ENCODE data around the gene PLEK2. TPM values are rescaled to one million over a fixed set of nuclear protein-coding genes. Genes with fewer than 3 reads are reported as not detected.

The PLEK2 gene
- total RNA-seq, 1 donor from 2014 or later = 1.7 TPM

DNA sequence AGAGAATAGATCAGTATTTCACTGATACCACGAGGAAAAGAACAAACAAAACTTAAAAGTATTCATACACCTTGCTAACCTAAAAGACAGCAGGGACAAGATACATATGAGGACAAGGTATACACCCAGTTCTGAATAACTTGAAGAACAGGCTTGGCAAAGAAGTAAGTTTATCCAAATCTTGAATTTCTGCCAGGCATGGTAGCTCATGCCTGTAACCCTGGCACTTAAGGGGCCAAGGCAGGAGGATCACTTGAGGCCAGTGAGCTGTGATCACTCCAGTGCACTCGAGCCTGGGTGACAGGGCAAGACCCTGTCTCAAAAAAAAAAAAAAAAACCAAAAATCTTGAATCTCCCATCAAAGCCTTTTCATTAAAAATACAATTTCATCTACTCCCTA, 26.8 kb downstream of the PLEK2 start:
- Mint-ChIP-seq H3K27me3 (no peaks in the 10 kb centered on the region), H3K36me3 (ENCODE audit: low read depth) (peaks cover 55% of the 10 kb centered on the region), H3K4me1 (peaks cover 2% of the 10 kb centered on the region), H3K4me3 (no peak overlapping the region), H3K27ac (no peak overlapping the region), H3K9me3 (no peaks in the 10 kb centered on the region)
- intact Hi-C loops (cut with micrococcal nuclease) = no loop called here
- no peak for DNase-seq

DNA sequence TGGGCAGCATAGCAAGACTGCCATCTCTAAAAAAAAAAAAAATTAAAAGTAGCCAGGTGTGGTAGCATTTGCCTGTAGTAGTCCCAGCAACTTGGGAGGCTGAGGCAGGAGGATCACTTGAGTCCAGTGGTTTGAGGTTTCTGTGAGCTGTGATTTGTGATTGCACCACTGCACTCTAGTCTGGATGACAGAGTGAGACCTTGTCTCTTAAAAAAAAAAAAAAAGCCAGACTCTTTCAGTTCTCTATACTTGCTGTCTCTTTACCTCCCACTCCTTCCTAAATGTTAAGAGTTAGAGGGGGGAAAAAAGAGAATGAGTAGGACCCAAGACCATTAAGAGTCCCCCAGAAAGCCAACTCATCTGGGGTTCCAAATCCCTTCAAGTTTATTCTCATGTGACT, 34.0 kb downstream of the PLEK2 start:
- Mint-ChIP-seq H3K4me3 (no peak overlapping the region), H3K36me3 (ENCODE audit: low read depth) (peaks cover 78% of the 10 kb centered on the region), H3K4me1 (peaks cover 11% of the 10 kb centered on the region), H3K27ac (no peak overlapping the region), H3K27me3 (no peaks in the 10 kb centered on the region), H3K9me3 (no peaks in the 10 kb centered on the region)
- no peak for DNase-seq
- intact Hi-C loops (cut with micrococcal nuclease) = no loop called here

DNA sequence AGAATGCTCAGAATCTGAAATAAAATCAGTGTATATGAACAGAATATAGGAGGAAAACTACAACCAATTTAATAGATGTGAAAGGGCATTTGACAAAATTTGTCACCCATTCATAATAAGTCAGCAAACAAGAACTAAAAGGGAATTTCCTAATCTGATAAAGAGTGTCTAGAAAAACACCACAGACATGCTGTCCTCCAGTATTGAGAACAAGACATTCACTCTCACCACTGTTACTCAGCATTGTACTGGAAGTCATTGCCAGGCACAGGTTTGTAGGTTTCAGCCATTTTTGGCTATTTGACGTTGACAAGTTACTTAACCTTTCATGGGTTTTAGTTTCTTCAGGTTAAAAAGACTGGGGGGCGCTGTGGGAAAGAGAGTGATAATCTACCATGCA, 38.6 kb downstream of the PLEK2 start:
- H3K27ac Mint-ChIP-seq = peak overlapping the region; percentile 85
- no peaks in the 10 kb centered on the region for H3K9me3 Mint-ChIP-seq
- no peak for DNase-seq
- peaks cover 17% of the 10 kb centered on the region for H3K4me1 Mint-ChIP-seq
- H3K4me3 Mint-ChIP-seq = no peak overlapping the region
- no peaks in the 10 kb centered on the region for H3K27me3 Mint-ChIP-seq
- H3K36me3 Mint-ChIP-seq (ENCODE audit: low read depth) = peaks cover 73% of the 10 kb centered on the region
- intact Hi-C loops (cut with micrococcal nuclease) = loop anchor here (1.0 kb wide), 1 partner anchor 13 kb away; the partner anchor contains the start of gene EIF2S1

DNA sequence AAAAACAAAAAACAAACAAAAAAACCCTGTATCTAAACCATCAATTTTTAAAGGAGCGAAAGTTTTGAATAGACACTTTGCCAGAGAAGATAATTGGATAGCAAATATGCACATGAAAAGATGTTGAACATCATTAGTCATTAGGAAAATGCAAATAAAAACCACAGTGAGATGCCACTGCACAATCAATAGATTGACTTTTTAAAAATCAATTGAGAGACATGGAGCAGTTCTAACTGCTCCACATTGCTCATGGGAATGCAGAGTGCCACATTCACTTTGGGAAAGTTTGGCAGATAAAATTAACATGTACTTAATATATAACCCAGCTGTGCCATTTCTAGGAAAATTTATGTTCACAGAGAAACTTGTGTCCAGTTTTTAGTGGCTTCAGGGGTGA, 39.1 kb downstream of the PLEK2 start:
- H3K9me3 Mint-ChIP-seq = no peaks in the 10 kb centered on the region
- peaks cover 74% of the 10 kb centered on the region for H3K36me3 Mint-ChIP-seq (ENCODE audit: low read depth)
- H3K4me3 Mint-ChIP-seq = no peak overlapping the region
- DNase-seq = no peak
- peak overlapping the region; percentile 22 for H3K27ac Mint-ChIP-seq
- H3K27me3 Mint-ChIP-seq = no peaks in the 10 kb centered on the region
- intact Hi-C loops (cut with micrococcal nuclease) = loop anchor here (1.0 kb wide), 1 partner anchor 13 kb away; the partner anchor contains the start of gene EIF2S1
- H3K4me1 Mint-ChIP-seq = peaks cover 20% of the 10 kb centered on the region

DNA sequence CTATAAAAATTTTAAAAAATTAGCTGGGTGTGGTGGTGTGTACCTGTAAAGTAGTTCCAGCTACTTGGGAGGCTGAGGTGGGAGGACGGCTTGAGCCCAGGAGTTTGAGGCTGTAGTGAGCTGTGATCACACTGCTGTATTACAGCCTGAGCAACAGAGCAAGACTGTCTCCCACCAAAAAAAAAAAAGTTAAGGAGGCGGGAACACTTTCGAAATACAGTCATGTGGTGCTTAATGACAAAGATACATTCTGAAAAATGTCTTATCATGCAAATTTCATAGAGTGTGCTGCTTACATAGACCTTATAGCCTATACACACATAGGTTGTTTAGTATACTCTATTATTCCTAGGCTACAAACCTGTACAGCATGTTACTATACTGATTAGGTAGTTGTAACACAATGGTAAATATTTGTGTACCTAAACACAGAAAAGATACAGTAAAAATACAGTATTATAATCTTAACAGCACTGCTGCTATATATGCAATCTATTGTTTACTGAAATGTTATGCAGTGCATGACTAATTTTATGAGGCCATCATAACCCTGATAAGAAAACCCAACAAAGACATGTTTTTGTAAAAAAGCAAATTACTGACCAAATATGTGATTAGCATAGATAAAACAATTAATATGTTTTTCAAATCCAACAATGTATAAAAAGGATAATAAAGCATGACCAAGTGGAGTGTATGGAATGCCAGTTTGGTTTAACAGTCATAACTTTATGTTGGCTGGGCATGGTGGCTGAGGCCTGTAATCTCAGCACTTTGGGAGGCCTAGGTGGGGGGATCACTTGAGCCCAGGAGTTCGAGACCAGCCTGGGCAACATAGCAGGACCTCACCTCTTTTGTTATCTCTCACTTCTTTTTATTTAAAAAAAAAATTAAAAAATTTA, 40.5 kb downstream of the PLEK2 start:
- peaks cover 24% of the 10 kb centered on the region for H3K4me1 Mint-ChIP-seq
- no peaks in the 10 kb centered on the region for H3K9me3 Mint-ChIP-seq
- H3K4me3 Mint-ChIP-seq = no peak overlapping the region
- H3K36me3 Mint-ChIP-seq (ENCODE audit: low read depth) = peaks cover 72% of the 10 kb centered on the region
- no peaks in the 10 kb centered on the region for H3K27me3 Mint-ChIP-seq
- no peak for DNase-seq
- intact Hi-C loops (cut with micrococcal nuclease) = no loop called here
- H3K27ac Mint-ChIP-seq = no peak overlapping the region

DNA sequence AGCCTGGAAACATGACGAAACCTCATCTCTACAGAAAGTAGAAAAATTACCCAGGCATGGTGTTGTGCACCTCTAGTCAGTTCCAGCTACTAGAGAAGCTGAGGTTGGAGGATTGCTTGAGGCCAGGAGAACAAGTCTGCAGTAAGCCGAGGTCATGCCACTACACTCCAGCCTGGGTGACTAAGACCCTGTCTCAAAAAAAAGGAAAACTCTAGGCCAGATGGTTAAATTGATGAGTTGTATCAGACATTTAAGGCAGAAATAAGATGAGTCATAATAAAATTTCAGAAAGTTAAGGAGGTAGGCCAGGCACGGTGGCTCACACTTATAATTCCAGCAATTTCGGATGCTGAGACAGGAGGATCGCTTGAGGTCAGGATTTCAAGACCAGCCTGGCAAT, 41.1 kb downstream of the PLEK2 start:
- peaks cover 26% of the 10 kb centered on the region for H3K4me1 Mint-ChIP-seq
- H3K4me3 Mint-ChIP-seq = peak overlapping the region; percentile 20

DNA sequence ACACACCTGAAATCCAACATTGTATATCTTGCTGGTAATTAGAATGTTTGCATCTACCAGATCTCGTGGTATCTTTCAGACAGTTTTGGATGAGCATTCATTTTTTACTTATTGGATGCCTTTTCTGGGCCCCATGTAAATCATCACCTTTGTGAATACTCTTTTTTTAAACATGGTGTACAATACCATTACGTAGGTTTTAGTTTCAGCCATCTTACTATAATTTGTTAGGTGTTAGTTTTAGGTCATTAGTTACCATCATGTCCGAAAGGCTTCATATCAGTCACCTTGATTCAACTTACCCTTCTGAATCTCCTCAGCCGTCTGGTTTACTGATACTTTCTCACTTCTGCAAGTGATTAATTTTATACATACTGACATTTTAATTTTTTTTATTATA, 46.5 kb downstream of the PLEK2 start:
- Mint-ChIP-seq H3K27ac (no peak overlapping the region), H3K4me1 (peaks cover 35% of the 10 kb centered on the region)
- intact Hi-C loops (cut with micrococcal nuclease) = loop anchor here (10.0 kb wide), 1 partner anchor 1789 kb away; the partner anchor contains the start of gene DCAF5

More for the DNA sequence above, 41.1 kb downstream of the PLEK2 start:
- intact Hi-C loops (cut with micrococcal nuclease) = no loop called here
- DNase-seq = no peak
- Mint-ChIP-seq H3K36me3 (ENCODE audit: low read depth) (peaks cover 71% of the 10 kb centered on the region), H3K27me3 (no peaks in the 10 kb centered on the region), H3K27ac (peak overlapping the region; percentile 16), H3K9me3 (no peaks in the 10 kb centered on the region)

DNA sequence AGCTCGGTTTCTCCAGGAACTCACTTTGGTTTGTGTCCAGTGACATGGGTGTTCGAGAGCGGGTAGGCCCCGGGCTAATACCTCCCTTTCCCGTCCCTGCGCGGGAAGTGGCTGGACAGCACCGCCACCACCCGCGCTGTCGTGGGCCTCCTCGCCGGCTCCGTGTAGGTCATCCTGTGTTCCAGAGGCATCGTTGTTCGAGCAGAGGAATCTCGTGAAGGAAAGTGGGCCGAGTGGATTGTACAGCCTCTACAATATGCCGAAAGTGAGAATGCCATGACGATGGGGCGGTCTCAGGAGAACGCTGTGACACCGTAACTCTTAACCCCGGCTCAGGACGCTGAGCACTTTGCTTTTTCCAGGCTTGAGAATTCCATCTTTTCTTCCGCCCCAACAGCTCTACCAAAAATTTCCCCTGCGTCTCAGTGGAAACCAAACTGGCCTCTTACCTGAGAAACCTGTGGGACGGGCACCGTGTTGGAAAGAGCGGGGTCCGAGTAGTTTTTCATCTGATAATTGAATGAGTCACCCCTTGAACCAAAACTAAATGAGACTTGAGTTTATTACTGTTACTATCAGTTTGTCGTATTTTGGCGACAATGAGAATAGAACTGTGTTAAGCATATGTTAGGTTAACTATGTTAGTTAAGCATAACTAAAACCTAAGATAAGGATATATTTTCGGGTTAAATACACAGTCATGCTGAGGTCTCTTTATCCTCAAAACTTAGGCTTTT, 51.3 kb downstream of the PLEK2 start:
- Mint-ChIP-seq H3K36me3 (ENCODE audit: low read depth) (peaks cover 33% of the 10 kb centered on the region), H3K27me3 (peaks cover 4% of the 10 kb centered on the region), H3K4me1 (peaks cover 47% of the 10 kb centered on the region), H3K9me3 (no peaks in the 10 kb centered on the region), H3K27ac (peak overlapping the region; percentile 99), H3K4me3 (peak overlapping the region; percentile 94)
- no peak for DNase-seq
- intact Hi-C loops (cut with micrococcal nuclease) = loop anchor here (1.0 to 10.0 kb wide), 3 partner anchors 13 to 1794 kb away; partner anchors contain the start of genes DCAF5 and RDH11

More for the DNA sequence above, 46.5 kb downstream of the PLEK2 start:
- no peak overlapping the region for H3K4me3 Mint-ChIP-seq
- no peaks in the 10 kb centered on the region for H3K27me3 Mint-ChIP-seq
- H3K9me3 Mint-ChIP-seq = no peaks in the 10 kb centered on the region
- peaks cover 61% of the 10 kb centered on the region for H3K36me3 Mint-ChIP-seq (ENCODE audit: low read depth)
- no peak for DNase-seq

DNA sequence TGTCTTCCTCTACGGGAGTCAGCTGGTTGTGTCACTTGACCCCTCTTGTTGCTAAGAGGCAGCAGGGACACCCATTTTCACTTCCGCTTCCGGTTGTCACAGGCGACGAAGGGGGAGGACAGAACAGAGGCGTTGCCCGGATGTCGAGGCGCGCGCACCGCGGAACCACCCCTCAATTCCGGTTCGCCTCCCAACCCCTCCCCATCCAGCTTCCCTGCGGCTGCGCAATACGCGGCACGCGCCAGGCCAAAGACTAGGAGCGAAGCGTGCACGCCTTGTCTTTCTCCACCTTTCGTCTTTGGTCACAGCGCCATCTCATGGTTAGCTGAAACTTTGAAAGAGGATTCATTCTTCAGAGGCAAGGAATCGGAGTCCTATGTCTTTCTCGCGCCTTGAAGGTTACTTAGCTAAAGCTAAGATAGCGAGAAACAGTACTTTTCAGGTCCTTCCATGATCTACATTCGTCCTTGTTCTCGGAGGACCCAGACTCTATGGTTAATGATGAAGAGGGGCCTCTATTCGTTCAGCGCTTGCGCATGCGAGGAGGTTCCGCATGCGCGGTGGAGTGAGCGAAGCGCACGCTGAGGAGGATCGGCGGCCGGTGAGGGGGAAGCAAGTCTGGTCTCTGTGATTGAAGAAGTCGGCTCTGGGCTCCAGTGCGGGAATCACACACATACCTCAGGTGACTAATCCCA, 52.0 kb downstream of the PLEK2 start, which contains the start of the genes ATP6V1D and EIF2S1:
TSS of gene ATP6V1D (minus strand) at position 30 of the 695 bp plus-strand sequence. CDS start 106 bp downstream, outside the sequence.
TSS of gene EIF2S1 (plus strand) at position 554 of the 695 bp plus-strand sequence. CDS start 4,440 bp downstream, outside the sequence.
- Mint-ChIP-seq H3K4me3 (peak within 1 kb of the TSS; percentile 94), H3K27ac (peak within 1 kb of the TSS; percentile 99), H3K4me1 (peaks cover 44% of the 10 kb centered on the region), H3K9me3 (no peaks in the 10 kb centered on the region), H3K27me3 (peaks cover 4% of the 10 kb centered on the region), H3K36me3 (ENCODE audit: low read depth) (peaks cover 28% of the 10 kb centered on the region)
- intact Hi-C loops (cut with micrococcal nuclease) = loop anchor here (1.0 to 10.0 kb wide), 6 partner anchors 13 to 1795 kb away; partner anchors contain the start of genes DCAF5, GPHN, PALS1 and RDH11
- peak; percentile 100 for DNase-seq

DNA sequence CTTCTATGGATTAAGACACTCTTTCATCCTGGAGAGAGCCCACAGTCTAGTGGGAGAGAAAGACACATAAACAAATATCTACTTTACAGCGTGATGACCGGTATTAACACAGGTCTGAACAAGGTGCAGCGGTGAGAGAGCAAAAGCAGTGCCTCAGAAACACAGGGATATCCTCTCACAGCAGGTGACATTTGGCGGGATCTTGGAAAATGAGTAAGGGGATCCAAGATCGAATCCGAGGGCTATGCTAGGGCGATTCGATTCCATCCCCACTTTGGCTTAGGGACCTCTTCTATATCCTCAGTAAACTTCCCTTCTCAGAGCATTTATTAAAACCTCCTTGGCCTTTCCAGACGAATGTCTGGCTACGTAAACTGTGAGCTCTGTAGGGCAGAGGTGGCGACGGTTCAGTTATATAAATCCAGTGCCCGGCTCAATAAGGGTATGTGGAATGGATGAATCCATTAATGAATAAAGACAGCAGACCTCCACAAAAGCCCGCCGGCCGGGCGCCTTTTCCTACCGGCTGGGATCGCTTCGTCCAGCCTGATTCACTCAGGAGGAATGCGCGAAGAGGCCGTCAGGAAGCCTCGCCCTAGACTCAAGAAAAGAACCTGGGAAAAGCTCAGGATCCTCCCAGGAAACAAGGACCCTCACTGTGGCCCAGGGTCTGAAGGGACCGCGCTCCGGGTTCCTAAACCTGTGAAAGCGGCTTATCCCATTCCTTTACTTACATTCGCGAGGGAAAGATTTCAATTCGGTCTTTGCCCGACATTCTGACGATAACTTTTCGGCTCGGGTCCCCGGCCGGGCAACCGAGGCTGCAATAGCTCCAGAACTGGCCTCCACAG, 52.8 kb downstream of the PLEK2 start:
- Mint-ChIP-seq H3K27me3 (peaks cover 4% of the 10 kb centered on the region), H3K27ac (peak overlapping the region; percentile 99), H3K36me3 (ENCODE audit: low read depth) (peaks cover 22% of the 10 kb centered on the region), H3K4me3 (peak overlapping the region; percentile 94), H3K9me3 (no peaks in the 10 kb centered on the region), H3K4me1 (peaks cover 40% of the 10 kb centered on the region)
- intact Hi-C loops (cut with micrococcal nuclease) = loop anchor here (1.0 to 5.0 kb wide), 3 partner anchors 118 to 851 kb away; partner anchors contain the start of genes GPHN and PALS1
- peak; percentile 61 for DNase-seq

DNA sequence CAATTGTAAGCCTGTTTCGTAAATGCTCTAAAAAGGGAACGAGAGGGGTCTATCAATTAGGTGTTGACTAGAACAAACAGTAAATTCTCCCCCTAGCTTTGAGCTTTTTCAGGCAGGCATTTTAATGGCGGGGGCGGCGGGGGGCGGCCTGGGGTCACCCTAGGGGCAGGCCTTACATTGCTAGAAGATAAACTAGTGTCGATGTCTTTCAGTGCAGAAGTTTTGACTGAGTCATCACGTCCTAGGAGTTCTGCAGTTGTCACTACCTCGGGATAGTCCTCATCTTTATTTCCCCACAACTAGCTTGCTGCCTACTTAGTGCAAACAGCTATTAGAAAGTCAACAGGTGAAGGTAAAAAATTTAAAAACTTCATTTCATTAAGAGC, 54.0 kb downstream of the PLEK2 start:
- intact Hi-C loops (cut with micrococcal nuclease) = loop anchor here (5.0 kb wide), 1 partner anchor 191 kb away; no protein-coding TSS in a partner anchor
- Mint-ChIP-seq H3K27ac (no peak overlapping the region), H3K9me3 (no peaks in the 10 kb centered on the region), H3K36me3 (ENCODE audit: low read depth) (peaks cover 16% of the 10 kb centered on the region), H3K4me1 (peaks cover 33% of the 10 kb centered on the region), H3K27me3 (peaks cover 4% of the 10 kb centered on the region), H3K4me3 (peak overlapping the region; percentile 94)
- no peak for DNase-seq

DNA sequence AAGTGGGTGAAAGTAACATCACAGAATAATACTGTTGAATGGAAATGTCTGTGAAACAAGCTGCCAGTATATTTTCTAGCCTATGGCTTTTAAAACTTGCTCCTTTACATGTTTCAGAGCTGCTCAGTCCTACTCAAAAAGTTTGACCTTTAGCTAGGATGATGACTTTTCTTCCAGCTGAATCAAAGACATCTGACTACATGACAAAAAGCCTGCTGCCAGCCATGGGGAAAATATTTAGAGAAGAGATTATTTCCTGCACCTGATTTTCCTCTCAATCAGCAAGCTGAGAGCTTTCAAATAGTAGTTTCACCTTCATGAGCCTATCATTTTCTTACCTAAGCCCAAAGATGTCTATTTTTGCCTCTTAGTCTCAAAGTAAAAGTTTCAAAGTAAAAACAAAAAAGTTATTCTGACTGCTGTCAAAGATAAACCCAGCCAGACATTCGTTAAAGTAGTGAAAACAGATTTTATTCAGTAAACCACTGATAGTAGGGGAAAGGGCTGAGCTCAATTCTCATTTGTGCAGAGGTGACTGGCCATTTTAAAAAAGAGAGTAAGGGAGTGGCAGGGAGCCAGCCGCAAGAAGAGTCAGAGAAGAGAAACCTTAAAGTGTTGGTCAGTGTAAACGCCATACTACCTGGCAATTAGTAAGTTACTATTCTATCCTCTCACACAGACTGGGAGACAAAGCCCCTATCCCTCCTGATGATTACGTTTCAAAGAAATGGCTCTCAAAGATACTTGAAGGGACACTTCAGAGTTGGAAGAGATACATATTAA, 54.6 kb downstream of the PLEK2 start:
- H3K4me1 Mint-ChIP-seq = peaks cover 31% of the 10 kb centered on the region
- no peaks in the 10 kb centered on the region for H3K9me3 Mint-ChIP-seq
- H3K4me3 Mint-ChIP-seq = peak overlapping the region; percentile 94
- peaks cover 14% of the 10 kb centered on the region for H3K36me3 Mint-ChIP-seq (ENCODE audit: low read depth)
- intact Hi-C loops (cut with micrococcal nuclease) = loop anchor here (5.0 kb wide), 1 partner anchor 190 kb away; no protein-coding TSS in a partner anchor
- no peak overlapping the region for H3K27ac Mint-ChIP-seq
- no peak for DNase-seq
- peaks cover 4% of the 10 kb centered on the region for H3K27me3 Mint-ChIP-seq
